ENCODE measurements around the gene ITGB2.

DNA sequence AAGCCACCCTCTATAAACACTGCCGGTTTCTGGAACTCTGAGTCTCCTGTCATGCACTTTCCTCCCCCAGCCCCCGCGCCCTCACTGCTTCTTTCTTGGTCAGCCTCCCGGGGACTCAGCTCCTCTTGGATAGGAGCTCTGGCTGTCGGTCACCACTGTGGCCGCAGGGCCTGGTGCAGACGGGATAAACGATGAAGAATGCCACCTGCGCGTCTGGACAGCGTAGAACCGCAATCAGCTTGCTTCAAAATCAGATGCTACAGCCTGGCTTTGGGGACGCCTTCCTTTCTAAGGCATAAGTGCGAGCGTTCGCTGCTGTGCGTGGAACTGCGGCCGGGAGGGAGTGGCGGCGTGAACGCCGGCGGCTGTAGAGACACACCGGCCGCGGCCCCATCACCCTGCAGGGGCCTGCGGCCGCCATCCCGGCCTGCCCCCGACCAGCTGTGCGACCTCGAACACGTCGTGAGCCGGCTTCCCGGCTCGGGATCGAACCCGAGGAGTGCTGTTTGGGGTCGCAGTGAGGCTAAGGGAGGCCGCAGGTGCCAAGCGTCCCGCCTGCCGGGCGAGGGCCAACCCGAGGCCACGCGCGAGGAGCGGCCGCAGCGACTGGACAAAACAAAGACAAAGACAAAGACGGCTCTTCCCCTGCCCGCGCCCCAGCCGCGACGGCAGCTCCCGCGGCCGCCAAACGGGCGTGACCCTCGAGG is 47.9 kb downstream of the ITGB2 start:
- TF ChIP-seq, protein P1, sequence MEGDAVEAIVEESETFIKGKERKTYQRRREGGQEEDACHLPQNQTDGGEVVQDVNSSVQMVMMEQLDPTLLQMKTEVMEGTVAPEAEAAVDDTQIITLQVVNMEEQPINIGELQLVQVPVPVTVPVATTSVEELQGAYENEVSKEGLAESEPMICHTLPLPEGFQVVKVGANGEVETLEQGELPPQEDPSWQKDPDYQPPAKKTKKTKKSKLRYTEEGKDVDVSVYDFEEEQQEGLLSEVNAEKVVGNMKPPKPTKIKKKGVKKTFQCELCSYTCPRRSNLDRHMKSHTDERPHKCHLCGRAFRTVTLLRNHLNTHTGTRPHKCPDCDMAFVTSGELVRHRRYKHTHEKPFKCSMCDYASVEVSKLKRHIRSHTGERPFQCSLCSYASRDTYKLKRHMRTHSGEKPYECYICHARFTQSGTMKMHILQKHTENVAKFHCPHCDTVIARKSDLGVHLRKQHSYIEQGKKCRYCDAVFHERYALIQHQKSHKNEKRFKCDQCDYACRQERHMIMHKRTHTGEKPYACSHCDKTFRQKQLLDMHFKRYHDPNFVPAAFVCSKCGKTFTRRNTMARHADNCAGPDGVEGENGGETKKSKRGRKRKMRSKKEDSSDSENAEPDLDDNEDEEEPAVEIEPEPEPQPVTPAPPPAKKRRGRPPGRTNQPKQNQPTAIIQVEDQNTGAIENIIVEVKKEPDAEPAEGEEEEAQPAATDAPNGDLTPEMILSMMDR (IDR thresholded peaks at IDR 0.05 in 2 of 3, conservative IDR thresholded peaks at IDR 0.05 in 1 of 3; ENCODE audit: borderline replicate concordance in 1 of 3, insufficient read depth in 1 of 3, low read depth in 2 of 3, low read length in 2 of 3) = no peak
- TF ChIP-seq ZNF274 (IDR thresholded peaks at IDR 0.05; ENCODE audit: low read depth, low read length) = no peak
